HL-60/S4 (cell line): ENCODE measurements around the gene TSTD1.
"Not testable (repeated sequence)": the region's sequence is repeated elsewhere in the genome, so short reads cannot be mapped to it uniquely, and the experiment has no call there.

Experiments used
- in situ Hi-C: fragments of 300-500 bp; cut with MboI; formaldehyde crosslinking; loops from 2 replicates; pipeline ENCODE4 v1.14.3; 2022; ENCODE audit warnings: low sequenced_read_pairs

The TSTD1 gene

DNA sequence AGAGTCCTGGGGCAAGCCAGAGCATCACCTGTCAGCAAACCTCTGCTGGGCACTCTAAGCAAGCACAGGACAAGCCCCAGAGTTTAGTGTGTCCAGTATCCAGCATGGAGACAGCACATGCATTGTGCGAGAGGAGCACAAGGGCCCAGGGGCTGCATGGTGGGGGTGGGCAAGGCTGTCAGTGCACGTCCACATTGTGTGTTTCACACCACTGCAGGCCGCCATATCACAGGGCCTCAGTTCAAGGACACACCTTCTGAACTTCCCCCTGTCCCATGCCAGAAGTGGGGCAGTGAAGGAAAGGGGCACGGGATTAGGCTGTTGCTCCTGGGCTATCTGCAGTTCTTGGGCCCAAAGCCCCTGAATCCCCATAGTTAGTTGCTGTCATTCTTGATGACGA, 782 bp upstream of the TSTD1 start:
- in situ Hi-C loops, result no loop called here

- in situ Hi-C loops, result no loop called here
These were observed 386 bp upstream of the TSTD1 start for GRCh38 chr1:161039154-161039545.

- in situ Hi-C loops, result no loop called here
These were observed 872 bp downstream of the TSTD1 start for GRCh38 chr1:161037661-161038522.

DNA sequence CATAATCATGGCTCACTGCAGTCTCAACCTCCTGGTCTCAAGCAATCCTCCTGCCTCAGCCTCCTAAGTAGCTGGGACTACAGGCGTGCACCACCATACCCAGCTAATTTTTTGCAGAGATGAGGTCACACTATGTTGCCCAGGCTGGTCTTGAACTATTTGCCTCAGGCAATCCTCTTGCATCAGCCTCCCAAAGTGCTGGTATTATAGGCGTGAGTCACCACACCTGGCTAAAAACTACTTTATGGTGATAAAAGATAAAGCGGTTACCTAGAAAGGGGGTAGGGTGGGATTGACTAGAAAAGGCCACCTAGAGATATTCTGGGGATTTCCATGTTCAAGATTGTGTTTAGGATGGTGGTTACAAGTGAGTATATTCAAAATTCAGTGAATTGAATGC, 5.0 kb downstream of the TSTD1 start:
- in situ Hi-C loops, result no loop called here

DNA sequence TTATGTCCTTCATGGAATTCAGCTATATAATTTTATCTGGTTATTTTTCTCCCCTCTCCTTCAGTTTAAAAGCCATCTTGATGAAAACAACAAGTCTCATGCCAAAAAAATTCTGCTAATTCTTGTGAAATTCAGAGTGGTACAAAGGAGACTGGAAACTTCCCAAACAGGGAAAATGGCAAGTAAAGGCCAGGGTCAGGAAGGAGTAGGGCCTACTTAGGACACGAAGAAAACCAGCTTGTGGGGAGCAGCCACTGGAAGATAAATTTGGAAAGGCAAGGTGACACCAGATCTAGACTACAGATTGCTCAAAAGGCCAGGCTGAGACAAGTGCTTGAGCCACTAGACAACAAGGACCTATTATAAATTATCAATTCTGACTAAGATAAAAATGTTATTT, 6.4 kb downstream of the TSTD1 start:
- in situ Hi-C loops, result no loop called here

DNA sequence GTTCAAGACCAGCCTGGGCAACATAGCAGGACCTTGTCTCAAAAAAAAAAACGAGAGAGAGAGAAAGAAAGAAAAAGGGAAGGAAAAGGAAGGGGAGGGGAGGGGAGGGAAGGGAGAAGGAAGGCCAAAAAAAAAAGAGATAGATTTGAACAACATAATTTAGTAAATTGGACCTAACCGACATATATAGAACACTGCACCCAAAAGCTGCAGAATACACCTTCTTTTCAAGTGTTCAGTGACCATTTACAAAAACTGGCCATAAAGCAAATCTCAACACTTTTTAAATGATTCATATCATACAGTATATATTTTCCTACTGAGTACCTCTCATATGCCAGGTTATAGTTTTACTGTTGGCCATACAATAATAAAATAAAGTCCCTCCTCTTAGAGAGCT, 6.9 kb downstream of the TSTD1 start:
- in situ Hi-C loops, result no loop called here

DNA sequence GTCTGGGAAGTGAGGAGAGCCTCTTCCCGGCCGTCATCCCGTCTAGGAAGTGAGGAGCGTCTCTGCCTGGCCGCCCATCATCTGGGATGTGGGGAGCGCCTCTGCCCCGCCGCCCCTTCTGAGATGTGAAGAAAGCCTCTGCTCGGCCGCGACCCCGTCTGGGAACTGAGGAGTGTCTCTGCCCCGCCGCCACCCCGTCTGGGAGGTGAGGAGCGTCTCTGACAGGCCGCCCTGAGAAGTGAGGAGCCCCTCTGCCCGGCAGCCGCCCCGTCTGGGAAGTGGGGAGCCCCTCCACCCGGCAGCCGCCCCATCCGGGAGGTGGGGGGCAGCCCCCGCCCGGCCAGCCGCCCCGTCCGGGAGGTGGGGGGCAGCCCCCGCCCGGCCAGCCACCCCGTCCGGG, 9.3 kb downstream of the TSTD1 start:
- in situ Hi-C loops, result not testable (repeated sequence)

GRCh38 chr1:161026954-161027353, 11.8 kb downstream of the TSTD1 start:
- in situ Hi-C loops, result not testable (repeated sequence)

DNA sequence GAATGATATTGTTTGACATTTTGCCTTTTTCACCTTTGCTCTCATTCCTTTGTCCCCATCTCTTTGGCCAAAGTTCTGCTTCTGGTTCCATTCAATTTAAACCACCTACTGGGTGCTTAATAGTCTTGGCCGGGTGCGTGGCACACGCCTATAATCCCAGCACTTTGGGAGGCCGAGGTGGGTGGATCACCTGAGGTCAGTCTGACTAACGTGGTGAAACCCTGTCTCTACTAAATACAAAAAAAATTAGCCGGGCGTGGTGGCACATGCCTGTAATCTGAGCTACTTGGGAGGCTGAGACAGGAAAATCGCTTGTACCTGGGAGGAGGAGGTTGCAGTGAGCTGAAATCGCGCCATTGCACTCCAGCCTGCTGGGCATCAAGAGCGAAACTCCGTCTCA, 16.3 kb downstream of the TSTD1 start:
- in situ Hi-C loops, result not testable (repeated sequence)

- in situ Hi-C loops, result no loop called here
These were observed 16.8 kb downstream of the TSTD1 start for GRCh38 chr1:161021970-161022353.

DNA sequence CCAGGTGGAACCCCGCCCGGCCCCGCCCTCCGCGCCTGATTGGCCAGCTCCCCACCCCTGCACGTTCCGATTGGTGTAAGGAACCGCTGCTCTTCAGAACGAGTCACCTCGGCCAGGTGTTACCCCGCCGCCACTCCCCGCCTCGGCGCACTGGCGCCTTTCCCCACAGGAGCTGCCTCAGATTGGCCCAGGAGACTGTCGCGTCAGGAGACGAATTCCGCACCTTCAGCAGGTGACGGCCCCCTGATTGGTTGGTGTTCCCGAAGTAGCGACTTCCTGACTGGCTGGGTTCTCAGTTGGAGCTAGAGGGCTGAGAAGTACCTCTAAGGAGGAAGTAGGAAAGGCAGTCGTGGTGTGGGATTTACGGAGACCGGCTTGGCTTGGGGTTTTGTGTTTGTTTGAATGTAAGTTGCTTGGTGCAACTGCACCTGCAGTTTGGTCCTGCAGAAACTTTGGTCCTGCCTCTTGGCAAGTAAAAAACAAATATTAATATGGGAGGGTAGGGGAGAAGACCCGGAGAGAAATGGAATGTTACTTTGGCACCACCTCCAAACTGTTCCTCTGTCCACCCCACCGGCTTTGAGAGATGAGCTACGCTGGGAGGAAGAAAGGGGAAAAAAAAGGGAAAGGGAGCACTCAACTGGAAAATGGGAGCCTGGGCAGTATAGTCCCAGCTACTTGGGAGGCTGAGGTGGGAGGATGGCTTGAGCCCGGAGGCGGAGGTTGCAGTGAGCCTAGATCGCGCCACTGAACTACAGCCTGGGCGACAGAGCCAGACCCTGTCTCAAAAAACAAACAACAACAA, 17.4 kb downstream of the TSTD1 start:
- in situ Hi-C loops, result no loop called here

DNA sequence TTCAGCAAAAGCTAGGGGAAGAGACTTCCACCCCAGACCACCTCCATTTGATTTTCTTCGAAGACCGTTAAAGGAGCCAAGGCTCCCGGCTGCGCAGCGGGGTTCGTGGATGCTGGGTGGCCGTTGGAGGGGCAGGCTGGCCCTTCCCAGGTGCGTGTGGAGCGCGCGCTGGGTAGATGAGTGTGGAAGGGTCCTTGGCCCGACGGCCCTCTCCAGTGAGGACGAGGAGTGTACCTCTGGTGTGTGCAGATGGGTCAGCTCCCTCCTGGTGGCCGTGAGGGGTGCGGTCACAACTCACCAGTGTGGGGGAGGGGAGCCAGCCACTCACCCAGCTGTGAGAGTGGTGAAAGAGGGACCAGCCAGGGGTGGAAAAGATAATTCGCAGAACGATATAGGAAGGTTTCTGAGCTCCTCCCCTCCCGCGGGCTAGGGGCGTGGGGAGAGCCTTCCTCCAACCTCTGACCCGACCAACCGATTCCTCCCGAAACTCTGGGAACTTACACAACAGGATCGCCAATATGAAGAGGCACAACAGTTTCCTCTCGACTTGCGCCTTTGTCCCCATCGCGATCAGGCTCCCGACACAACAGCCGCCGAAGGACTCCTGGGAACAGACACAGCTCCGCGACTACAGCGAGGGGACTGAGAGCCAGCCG, 18.1 kb downstream of the TSTD1 start, which contains the start of gene F11R:
Gene F11R, minus strand, starts transcription at position 644 of the 656 bp plus-strand sequence. Its CDS starts 79 bp downstream, at position 565.
- in situ Hi-C loops, result no loop called here

DNA sequence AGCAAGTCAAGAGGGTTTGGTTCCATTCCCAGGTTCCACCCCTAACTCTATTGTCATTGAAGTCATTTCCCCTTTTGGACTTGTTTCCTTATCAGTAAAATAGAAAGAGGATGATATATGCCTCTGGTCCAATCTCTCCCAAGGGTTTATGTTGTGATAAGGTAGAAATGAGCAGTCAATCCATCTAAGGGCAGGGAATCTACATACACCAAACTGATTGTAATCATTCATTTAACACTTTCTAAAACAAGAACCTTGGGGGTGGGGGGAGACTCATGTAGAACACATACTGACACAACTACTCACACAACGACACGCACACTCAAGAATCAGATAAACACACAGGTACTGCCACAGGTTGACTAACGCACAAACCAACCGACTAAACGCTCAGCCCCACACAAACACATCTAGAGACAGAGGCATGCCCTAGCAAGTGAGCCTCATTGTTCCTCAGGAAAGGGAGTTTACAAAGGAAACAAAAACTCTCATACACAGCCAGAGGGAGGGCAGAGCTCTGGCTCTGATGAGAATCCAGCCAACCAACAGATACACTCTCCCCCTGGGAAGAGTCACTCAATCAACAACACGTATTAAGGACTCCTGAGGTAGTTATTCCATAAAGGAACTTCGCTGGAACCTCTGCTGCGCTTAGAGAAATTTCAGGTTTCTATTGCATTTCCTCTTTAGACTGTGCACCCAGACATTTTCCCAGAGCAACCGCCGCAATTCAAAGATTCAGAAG, 18.8 kb downstream of the TSTD1 start:
- in situ Hi-C loops, result no loop called here

- in situ Hi-C loops, result not testable (repeated sequence)
These were observed 19.6 kb downstream of the TSTD1 start for GRCh38 chr1:161019111-161019660.

GRCh38 chr1:161018631-161018930, 20.2 kb downstream of the TSTD1 start:
- in situ Hi-C loops, result no loop called here

DNA sequence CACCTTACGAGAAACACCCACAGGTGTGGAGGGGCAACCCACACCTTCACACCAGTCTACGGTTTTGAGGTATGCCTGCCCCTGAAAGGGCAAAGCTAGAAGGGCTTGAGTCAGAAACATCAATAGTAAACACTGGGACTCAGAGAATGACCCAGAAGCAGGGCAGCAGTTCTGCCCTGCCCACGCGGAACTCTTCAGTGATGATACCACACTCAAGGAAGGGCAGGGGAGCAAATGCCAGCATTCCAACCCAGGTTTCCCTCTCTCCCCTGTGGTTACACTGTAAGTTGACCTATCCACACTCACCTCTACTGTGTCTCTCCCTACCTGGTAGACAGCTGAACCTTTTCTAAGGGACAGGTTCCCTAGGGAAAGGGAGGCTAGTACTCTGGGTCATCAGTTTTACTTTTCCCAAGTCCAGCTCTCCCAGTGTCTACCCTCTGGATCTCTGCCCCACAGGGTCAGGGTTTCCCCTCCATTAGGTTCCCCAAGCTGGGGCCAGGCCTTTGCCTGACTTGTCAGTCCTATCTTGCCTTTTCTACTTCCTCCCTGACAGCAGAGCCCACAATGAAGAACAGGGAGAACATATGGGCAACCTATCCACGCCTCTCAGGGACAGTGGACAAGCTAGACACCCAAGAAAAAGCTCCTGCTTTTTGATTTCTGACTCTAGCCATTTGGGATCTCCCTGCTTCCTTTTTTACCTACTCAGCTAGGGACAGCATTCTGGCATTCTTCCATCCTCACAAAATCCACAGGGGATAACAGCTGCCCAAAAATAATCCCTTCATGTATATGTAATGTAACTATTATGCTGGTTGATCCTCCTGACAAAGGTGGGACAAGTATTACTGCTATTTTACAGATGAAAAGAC, 20.8 kb downstream of the TSTD1 start:
- in situ Hi-C loops, result no loop called here

DNA sequence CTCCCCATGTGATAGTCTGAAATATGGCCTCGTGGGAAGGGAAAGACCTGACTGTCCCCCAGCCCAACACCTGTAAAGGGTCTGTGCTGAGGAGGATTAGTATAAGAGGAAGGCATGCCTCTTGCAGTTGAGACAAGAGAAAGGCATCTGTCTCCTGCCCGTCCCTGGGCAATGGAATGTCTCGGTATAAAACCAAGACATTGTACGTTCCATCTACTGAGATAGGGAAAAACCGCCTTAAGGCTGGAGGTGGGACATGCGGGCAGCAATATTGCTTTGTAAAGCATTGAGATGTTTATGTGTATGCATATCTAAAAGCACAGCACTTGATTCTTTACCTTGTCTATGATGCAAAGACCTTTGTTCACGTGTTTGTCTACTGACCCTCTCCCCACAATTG, 21.6 kb downstream of the TSTD1 start:
- in situ Hi-C loops, result not testable (repeated sequence)

- in situ Hi-C loops, result not testable (repeated sequence)
These were observed 22.1 kb downstream of the TSTD1 start for GRCh38 chr1:161016683-161017082.

DNA sequence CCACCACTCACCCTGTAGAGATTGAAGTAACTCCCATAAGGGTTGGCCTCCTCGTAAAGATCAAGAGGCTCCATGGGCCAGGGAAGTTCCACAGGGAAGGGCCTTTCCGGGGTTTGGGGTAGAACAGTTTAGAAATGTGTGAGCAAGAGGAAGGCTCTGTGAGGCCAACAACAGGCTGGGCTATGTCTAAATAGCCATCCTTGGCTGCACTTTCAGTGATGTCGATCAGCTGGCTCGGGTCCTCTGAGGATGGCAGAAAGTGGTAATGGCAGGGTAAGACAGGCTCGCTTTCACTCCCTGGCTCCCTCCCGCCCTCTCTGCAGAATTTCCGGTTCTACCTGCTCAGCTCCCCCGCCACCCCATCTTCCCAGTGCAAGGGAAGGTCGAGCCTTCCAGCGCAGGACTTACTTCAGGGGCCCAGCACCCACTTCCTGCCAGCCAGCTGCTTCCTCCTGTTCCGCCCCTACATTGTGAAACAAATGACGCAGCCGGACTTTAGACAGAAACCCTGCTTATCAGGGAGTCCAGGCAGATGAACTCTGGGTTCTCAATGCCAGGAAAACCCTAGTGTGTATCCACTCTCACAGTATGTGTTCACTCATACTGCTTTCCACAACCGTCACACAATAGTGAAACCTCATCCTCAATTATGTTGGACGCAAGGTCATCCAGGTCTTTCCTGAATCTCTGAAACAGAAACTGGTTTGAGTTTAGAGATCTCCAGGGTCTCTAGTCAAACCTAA, 25.1 kb downstream of the TSTD1 start:
- in situ Hi-C loops, result no loop called here
